ENCODE data around the gene DCUN1D1. TPM values are rescaled to one million over a fixed set of nuclear protein-coding genes. Genes with fewer than 3 reads are reported as not detected.

Gene DCUN1D1
- total RNA-seq, 1 donor: 39.6 TPM

DNA sequence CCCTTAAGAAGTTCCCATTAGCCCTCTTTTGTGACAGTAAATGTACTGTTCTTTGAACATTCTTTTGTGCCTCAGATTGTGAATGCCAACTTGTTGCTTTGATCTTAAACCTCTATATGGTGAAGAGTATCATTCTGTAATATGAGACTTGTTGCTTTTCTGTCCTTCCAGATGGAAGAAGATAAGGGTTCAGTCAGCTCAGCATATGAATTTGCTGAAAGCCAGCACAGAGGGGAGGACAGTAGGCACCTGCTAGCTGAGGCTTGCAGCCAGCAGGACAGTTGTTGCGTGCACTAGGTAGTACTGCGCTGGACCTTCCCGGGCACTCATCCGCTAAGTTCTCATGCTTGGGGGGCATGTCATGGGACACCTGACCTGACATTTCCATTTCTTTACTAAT is 74.7 kb downstream of the DCUN1D1 start:
- no peaks in the 10 kb centered on the region for H3K27me3 ChIP-seq (ENCODE audit: insufficient read depth, low read length)
- H3K9me3 ChIP-seq (ENCODE audit: low read depth, low read length): no peaks in the 10 kb centered on the region
- no peak overlapping the region for H3K4me3 ChIP-seq (ENCODE audit: low read length)
- H3K4me1 ChIP-seq (ENCODE audit: insufficient read depth, low read length): peaks cover 5% of the 10 kb centered on the region

DNA sequence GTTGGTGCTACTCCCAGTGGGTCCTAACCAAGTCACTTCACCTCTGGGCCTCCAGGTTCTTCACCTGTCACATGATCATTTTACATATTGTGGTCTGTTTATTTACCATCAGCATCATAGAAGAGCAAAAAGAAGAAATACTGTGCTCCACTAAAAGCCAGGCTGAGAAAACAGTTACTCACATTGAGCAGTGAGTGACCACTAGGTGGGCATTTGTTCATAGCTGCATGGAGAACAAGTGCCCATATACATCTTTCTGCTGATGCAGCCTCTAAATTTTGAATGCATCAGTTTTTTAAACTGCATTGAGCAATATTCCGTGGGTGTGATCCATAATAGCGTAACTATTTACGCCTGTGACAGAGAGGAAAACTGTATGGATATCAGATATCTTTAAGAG is 76.2 kb downstream of the DCUN1D1 start:
- Histone ChIP-seq H3K27me3 (ENCODE audit: insufficient read depth, low read length) (no peaks in the 10 kb centered on the region), H3K4me3 (ENCODE audit: low read length) (no peak overlapping the region), H3K9me3 (ENCODE audit: low read depth, low read length) (no peaks in the 10 kb centered on the region), H3K4me1 (ENCODE audit: insufficient read depth, low read length) (no peaks in the 10 kb centered on the region)

DNA sequence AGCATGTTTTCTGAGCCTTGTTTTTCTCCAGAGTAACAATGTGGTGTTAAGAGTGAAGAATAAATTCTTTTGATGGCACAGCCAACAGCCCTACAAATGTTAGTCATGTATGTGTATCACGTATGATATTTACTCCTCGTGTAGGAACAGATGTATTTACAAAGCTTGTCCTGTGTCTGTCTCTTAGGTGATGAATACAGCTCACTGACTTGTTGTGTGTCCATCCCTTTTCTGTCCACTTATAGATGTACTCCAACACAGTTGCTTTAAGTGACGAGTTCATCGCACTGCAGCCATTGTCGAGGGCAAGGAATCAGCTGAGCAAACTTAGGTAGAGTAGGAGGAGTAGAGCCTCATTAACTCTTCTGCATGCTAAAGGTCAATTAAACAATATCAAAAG is 78.1 kb downstream of the DCUN1D1 start:
- Histone ChIP-seq H3K4me1 (ENCODE audit: insufficient read depth, low read length) (no peaks in the 10 kb centered on the region), H3K9me3 (ENCODE audit: low read depth, low read length) (no peaks in the 10 kb centered on the region), H3K27me3 (ENCODE audit: insufficient read depth, low read length) (no peaks in the 10 kb centered on the region), H3K4me3 (ENCODE audit: low read length) (no peak overlapping the region)

DNA sequence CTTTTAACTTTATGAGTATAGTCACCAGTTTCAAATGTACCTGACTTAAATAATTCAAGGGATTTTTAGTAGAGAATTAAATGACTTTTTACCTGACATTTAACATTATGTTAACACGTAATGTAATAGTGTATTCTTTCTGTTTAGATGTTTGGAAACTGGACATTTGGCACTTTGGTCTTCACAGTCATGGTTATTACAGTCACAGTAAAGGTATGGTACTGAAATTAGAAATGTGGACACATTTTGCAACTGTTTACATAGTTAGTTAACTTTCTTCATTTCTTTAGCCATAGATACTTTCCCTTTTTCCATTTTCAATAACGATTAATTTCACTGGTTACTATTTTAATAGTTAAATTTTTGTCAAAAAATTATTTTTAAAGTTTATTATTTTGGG is 83.8 kb downstream of the DCUN1D1 start:
- H3K4me3 ChIP-seq (ENCODE audit: low read length): no peak overlapping the region
- H3K27me3 ChIP-seq (ENCODE audit: insufficient read depth, low read length): no peaks in the 10 kb centered on the region
- H3K9me3 ChIP-seq (ENCODE audit: low read depth, low read length): no peaks in the 10 kb centered on the region
- no peaks in the 10 kb centered on the region for H3K4me1 ChIP-seq (ENCODE audit: insufficient read depth, low read length)

- Histone ChIP-seq H3K4me3 (ENCODE audit: low read length) (no peak overlapping the region), H3K9me3 (ENCODE audit: low read depth, low read length) (no peaks in the 10 kb centered on the region), H3K4me1 (ENCODE audit: insufficient read depth, low read length) (no peaks in the 10 kb centered on the region), H3K27me3 (ENCODE audit: insufficient read depth, low read length) (no peaks in the 10 kb centered on the region)
These were observed 84.7 kb downstream of the DCUN1D1 start for GRCh38 chr3:182895513-182896112.

DNA sequence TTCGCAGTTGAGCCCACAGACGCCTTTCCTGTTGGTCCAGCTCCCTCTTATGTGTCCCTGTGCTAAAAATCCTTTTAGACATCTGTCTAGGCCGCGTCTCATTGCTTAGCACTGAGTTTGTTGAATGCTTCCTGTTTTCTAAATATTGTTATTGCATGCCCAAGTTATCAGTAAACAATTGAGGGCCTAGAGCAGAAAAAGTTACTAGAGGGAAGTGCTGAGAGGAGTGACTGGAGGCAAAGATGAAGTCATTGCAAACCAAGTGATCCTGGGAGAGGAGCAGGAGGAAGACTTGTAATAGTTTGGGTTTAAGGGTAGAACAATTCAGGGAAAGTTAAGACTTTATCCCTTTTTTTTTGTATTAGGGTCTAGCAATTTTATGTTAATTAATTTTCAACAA is 88.1 kb downstream of the DCUN1D1 start:
- Histone ChIP-seq H3K4me3 (ENCODE audit: low read length) (no peak overlapping the region), H3K4me1 (ENCODE audit: insufficient read depth, low read length) (no peaks in the 10 kb centered on the region), H3K9me3 (ENCODE audit: low read depth, low read length) (no peaks in the 10 kb centered on the region), H3K27me3 (ENCODE audit: insufficient read depth, low read length) (no peaks in the 10 kb centered on the region)

- Histone ChIP-seq H3K4me1 (ENCODE audit: insufficient read depth, low read length) (no peaks in the 10 kb centered on the region), H3K9me3 (ENCODE audit: low read depth, low read length) (no peaks in the 10 kb centered on the region), H3K4me3 (ENCODE audit: low read length) (no peak overlapping the region), H3K27me3 (ENCODE audit: insufficient read depth, low read length) (no peaks in the 10 kb centered on the region)
These were observed 89.0 kb downstream of the DCUN1D1 start for GRCh38 chr3:182891364-182891763.

DNA sequence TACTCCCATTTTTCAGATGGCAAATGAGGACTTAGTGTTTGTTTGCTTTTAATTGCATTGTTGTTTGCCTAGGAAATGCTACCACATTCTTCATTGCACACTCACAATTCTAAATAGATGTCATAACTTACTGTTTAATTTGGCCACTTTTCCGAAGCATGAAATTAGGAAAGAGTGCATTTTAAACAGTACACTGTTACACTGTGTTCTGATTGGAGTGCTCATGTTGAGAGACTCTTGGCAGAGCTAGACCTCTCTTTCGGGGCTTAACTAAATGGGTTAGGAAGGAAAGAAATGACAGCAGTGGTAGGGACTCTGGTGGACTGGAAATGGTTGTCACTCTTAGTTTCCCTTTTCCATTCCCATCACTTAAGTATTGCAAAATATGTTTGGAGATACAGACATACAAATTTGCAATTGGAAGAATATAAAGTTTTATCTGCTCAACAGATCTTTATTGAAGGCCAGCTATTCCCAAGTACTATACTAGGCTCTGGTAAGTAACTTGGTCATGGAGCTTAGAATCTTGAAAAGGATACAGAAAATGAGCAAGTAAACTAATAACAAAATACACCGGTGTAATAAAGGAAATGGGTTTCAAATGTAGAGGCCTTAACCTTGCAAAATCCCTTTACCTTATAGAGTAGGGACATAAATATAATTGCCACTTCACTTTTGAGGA is 90.2 kb downstream of the DCUN1D1 start:
- Histone ChIP-seq H3K27me3 (ENCODE audit: insufficient read depth, low read length) (no peaks in the 10 kb centered on the region), H3K9me3 (ENCODE audit: low read depth, low read length) (no peaks in the 10 kb centered on the region), H3K4me1 (ENCODE audit: insufficient read depth, low read length) (no peaks in the 10 kb centered on the region), H3K4me3 (ENCODE audit: low read length) (no peak overlapping the region)

Other genes starting within 250 kb of the DCUN1D1 start
- gene ATP11B, start 187.0 kb downstream of the DCUN1D1 start, total RNA-seq: 165 TPM
- gene MCCC1, start 119.0 kb upstream of the DCUN1D1 start, total RNA-seq: 16.7 TPM
- gene LAMP3, start 182.2 kb upstream of the DCUN1D1 start, total RNA-seq: 1.3 TPM

All from mononuclear cell (primary cell).